22Rv1 (cell line): ENCODE data around the gene SERPINC1.

Experiments used
- CTCF ChIP-seq: fragments of 450-650 bp; IDR thresholded peaks from 2 replicates; pipeline ENCODE4 v1.5.1; 2017; ENCODE audit warnings: mild to moderate bottlenecking
- ZFX ChIP-seq: fragments of 450-650 bp; IDR thresholded peaks from 2 replicates; pipeline ENCODE4 v1.6.1; 2017; ENCODE audit warnings: antibody characterized with exemption, borderline replicate concordance

GRCh38 chr1:173865468-173866164, 51.5 kb downstream of the SERPINC1 start:
- TF ChIP-seq CTCF (no peak), ZFX (no peak)
